Measurements from ENCODE around the gene RSPO3. TPM values are rescaled to one million over a fixed set of nuclear protein-coding genes. Genes with fewer than 3 reads are reported as not detected.

Gene RSPO3
- total RNA-seq, 1 donor from 2014 or later = 2.6 TPM

DNA sequence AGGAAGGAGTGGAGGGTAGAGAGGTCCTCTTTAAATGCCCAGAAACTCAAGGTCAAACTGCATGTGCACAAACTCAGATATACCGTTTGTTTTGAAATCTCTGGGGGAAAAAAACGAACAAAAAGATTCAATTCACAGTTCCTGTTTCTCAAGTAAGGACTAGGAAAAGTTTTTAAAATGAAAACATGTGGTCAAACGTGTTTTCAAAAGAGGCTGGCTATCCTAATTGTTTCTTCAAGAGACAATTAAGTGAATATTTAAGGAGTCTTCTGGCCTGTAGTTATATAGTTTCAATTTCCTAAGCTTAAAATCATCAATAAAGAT, 3.1 kb downstream of the RSPO3 start:
- no peaks in the 10 kb centered on the region for H3K9me3 ChIP-seq (ENCODE audit: insufficient read depth, low read depth, low read length)
- Mint-ChIP-seq H3K4me3 (ENCODE audit: unreplicated experiment) (peak overlapping the region; percentile 55), H3K27me3 (ENCODE audit: low read depth, unreplicated experiment) (peaks cover 31% of the 10 kb centered on the region), H3K27ac (ENCODE audit: unreplicated experiment) (no peak overlapping the region), H3K36me3 (ENCODE audit: low read depth, unreplicated experiment) (no peaks in the 10 kb centered on the region), H3K9me3 (ENCODE audit: unreplicated experiment) (no peaks in the 10 kb centered on the region), H3K4me1 (ENCODE audit: low read depth, unreplicated experiment) (peaks cover 8% of the 10 kb centered on the region)
- no peak overlapping the region for H3K4me3 ChIP-seq (ENCODE audit: insufficient read depth, low read depth, low read length)
- TF ChIP-seq EZH2 (IDR thresholded peaks at IDR 0.05; ENCODE audit: insufficient read depth, low read length) (no peak), CTCF (IDR thresholded peaks at IDR 0.05; ENCODE audit: insufficient read depth, low read depth, low read length) (no peak)
- H2AFZ ChIP-seq (ENCODE audit: low read depth, low read length) = no peak overlapping the region
- peaks cover 19% of the 10 kb centered on the region for H3K4me1 ChIP-seq (ENCODE audit: insufficient read depth, low read length)
- no peak overlapping the region for H3K27ac ChIP-seq (ENCODE audit: low read depth, low read length)
- no peaks in the 10 kb centered on the region for H3K36me3 ChIP-seq (ENCODE audit: insufficient read depth, low read length)
- H3K79me2 ChIP-seq (ENCODE audit: insufficient read depth, low read length) = no peaks in the 10 kb centered on the region
- H3K9ac ChIP-seq (ENCODE audit: low read length) = no peak overlapping the region
- H3K4me2 ChIP-seq (ENCODE audit: low read length) = no peak overlapping the region
- FAIRE-seq = no peak
- no peak for DNase-seq (ENCODE audit: low read depth)
- peaks cover 47% of the 10 kb centered on the region for H3K27me3 ChIP-seq (ENCODE audit: insufficient read depth, low read length)
- H4K20me1 ChIP-seq (ENCODE audit: insufficient read depth, low read length) = no peaks in the 10 kb centered on the region

DNA sequence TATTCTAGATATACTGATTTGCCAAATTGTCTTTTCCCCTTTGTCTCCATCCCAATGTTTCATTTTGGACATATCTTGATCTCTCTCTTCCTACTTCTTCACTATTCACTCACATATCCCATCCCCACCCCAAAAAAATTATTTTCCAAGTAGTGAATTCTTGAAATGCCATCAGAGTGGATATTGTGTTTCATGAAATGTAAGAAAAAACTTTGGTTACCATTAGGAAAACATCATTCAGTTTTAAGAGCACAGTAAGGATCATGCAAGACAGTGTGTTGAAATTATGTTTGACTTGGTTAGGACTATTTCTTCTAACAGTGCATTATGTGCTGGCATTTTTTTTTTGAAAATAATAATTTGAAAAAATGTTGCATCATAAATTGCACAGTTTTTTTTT, 5.7 kb downstream of the RSPO3 start:
- H3K4me3 Mint-ChIP-seq (ENCODE audit: unreplicated experiment) = no peak overlapping the region
- Histone ChIP-seq H3K4me3 (ENCODE audit: insufficient read depth, low read depth, low read length) (no peak overlapping the region), H3K79me2 (ENCODE audit: insufficient read depth, low read length) (no peaks in the 10 kb centered on the region), H3K9me3 (ENCODE audit: insufficient read depth, low read depth, low read length) (no peaks in the 10 kb centered on the region), H3K4me1 (ENCODE audit: insufficient read depth, low read length) (peaks cover 19% of the 10 kb centered on the region), H2AFZ (ENCODE audit: low read depth, low read length) (no peak overlapping the region), H3K27me3 (ENCODE audit: insufficient read depth, low read length) (peaks cover 39% of the 10 kb centered on the region), H3K9ac (ENCODE audit: low read length) (no peak overlapping the region), H3K27ac (ENCODE audit: low read depth, low read length) (no peak overlapping the region), H4K20me1 (ENCODE audit: insufficient read depth, low read length) (no peaks in the 10 kb centered on the region), H3K4me2 (ENCODE audit: low read length) (no peak overlapping the region), H3K36me3 (ENCODE audit: insufficient read depth, low read length) (no peaks in the 10 kb centered on the region)
- FAIRE-seq = no peak
- no peak for TF ChIP-seq CTCF (IDR thresholded peaks at IDR 0.05; ENCODE audit: insufficient read depth, low read depth, low read length)
- TF ChIP-seq EZH2 (IDR thresholded peaks at IDR 0.05; ENCODE audit: insufficient read depth, low read length) = no peak
- H3K4me1 Mint-ChIP-seq (ENCODE audit: low read depth, unreplicated experiment) = peaks cover 7% of the 10 kb centered on the region
- peaks cover 21% of the 10 kb centered on the region for H3K27me3 Mint-ChIP-seq (ENCODE audit: low read depth, unreplicated experiment)
- no peak for DNase-seq (ENCODE audit: low read depth)
- H3K27ac Mint-ChIP-seq (ENCODE audit: unreplicated experiment) = no peak overlapping the region
- no peaks in the 10 kb centered on the region for H3K9me3 Mint-ChIP-seq (ENCODE audit: unreplicated experiment)
- H3K36me3 Mint-ChIP-seq (ENCODE audit: low read depth, unreplicated experiment) = no peaks in the 10 kb centered on the region

DNA sequence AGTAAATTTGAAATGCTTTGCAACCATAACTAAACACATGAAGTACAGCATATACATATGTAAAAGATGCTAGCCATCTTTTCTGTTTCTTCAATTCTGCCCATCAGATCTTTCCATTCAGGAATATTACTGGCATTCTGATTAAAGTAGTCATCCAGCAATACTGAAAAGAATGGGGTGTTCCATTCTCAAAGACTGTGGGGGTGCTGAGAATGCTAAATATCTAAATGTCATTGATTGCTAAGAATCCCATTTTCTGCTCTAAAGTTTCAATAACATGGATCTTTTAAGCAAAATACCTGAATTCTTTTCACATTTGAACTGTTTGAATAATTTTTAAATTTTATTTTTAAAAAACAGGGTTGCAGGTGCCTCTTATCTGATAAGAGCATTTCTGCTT, 6.2 kb downstream of the RSPO3 start:
- no peak for DNase-seq (ENCODE audit: low read depth)
- peaks cover 7% of the 10 kb centered on the region for H3K4me1 Mint-ChIP-seq (ENCODE audit: low read depth, unreplicated experiment)
- Histone ChIP-seq H3K27me3 (ENCODE audit: insufficient read depth, low read length) (peaks cover 34% of the 10 kb centered on the region), H4K20me1 (ENCODE audit: insufficient read depth, low read length) (no peaks in the 10 kb centered on the region), H3K9me3 (ENCODE audit: insufficient read depth, low read depth, low read length) (no peaks in the 10 kb centered on the region), H3K4me3 (ENCODE audit: insufficient read depth, low read depth, low read length) (no peak overlapping the region), H3K36me3 (ENCODE audit: insufficient read depth, low read length) (no peaks in the 10 kb centered on the region), H3K27ac (ENCODE audit: low read depth, low read length) (no peak overlapping the region), H3K79me2 (ENCODE audit: insufficient read depth, low read length) (no peaks in the 10 kb centered on the region), H3K4me1 (ENCODE audit: insufficient read depth, low read length) (peaks cover 15% of the 10 kb centered on the region), H3K9ac (ENCODE audit: low read length) (no peak overlapping the region), H3K4me2 (ENCODE audit: low read length) (no peak overlapping the region), H2AFZ (ENCODE audit: low read depth, low read length) (no peak overlapping the region)
- H3K36me3 Mint-ChIP-seq (ENCODE audit: low read depth, unreplicated experiment) = no peaks in the 10 kb centered on the region
- peaks cover 2% of the 10 kb centered on the region for H3K9me3 Mint-ChIP-seq (ENCODE audit: unreplicated experiment)
- H3K27ac Mint-ChIP-seq (ENCODE audit: unreplicated experiment) = no peak overlapping the region
- peaks cover 19% of the 10 kb centered on the region for H3K27me3 Mint-ChIP-seq (ENCODE audit: low read depth, unreplicated experiment)
- no peak for TF ChIP-seq EZH2 (IDR thresholded peaks at IDR 0.05; ENCODE audit: insufficient read depth, low read length)
- no peak for TF ChIP-seq CTCF (IDR thresholded peaks at IDR 0.05; ENCODE audit: insufficient read depth, low read depth, low read length)
- FAIRE-seq = no peak
- H3K4me3 Mint-ChIP-seq (ENCODE audit: unreplicated experiment) = no peak overlapping the region
